GM23248 (cell line): ENCODE results near the gene SAXO2. TPM values are rescaled to one million over a fixed set of nuclear protein-coding genes. Genes with fewer than 3 reads are reported as not detected.
"Not testable (repeated sequence)": the region's sequence is repeated elsewhere in the genome, so short reads cannot be mapped to it uniquely, and the experiment has no call there.

Experiments
- DNase-seq: peaks from one replicate; pipeline ENCODE4 v3.0.0-alpha.2; 2015
- H2AFZ ChIP-seq: fragments of 200-600 bp; sonication (generic); 2 replicates; pipeline ENCODE4 v1.6.1; 2016; ENCODE audit warnings: antibody characterized with exemption
- H3F3A ChIP-seq: fragments of 200-600 bp; sonication (generic); 2 replicates; pipeline ENCODE4 v1.6.1; 2016; ENCODE audit warnings: mild to moderate bottlenecking, antibody characterized with exemption, mixed run types; ENCODE audit not compliant: insufficient read depth
- H3K27ac ChIP-seq: fragments of 200-600 bp; sonication (generic); 2 replicates; pipeline ENCODE4 v1.5.1; 2016; ENCODE audit warnings: mild to moderate bottlenecking
- H3K27me3 ChIP-seq: fragments of 200-600 bp; sonication (generic); replicated peaks from 2 replicates; pipeline ENCODE4 v1.6.1; 2016; ENCODE audit warnings: mild to moderate bottlenecking; ENCODE audit not compliant: insufficient read depth
- H3K36me3 ChIP-seq: fragments of 200-600 bp; sonication (generic); 2 replicates; pipeline ENCODE4 v1.6.1; 2016; ENCODE audit warnings: low read depth, mild to moderate bottlenecking
- H3K4me1 ChIP-seq: fragments of 200-600 bp; sonication (generic); 2 replicates; pipeline ENCODE4 v1.6.1; 2016; ENCODE audit warnings: mild to moderate bottlenecking; ENCODE audit not compliant: insufficient read depth
- H3K4me2 ChIP-seq: fragments of 200-600 bp; sonication (generic); one replicate; pipeline ENCODE4 v1.6.1; 2016; ENCODE audit warnings: mild to moderate bottlenecking; ENCODE audit not compliant: unreplicated experiment
- H3K4me3 ChIP-seq: fragments of 200-600 bp; sonication (generic); 2 replicates; pipeline ENCODE4 v1.5.1; 2016; ENCODE audit warnings: mild to moderate bottlenecking
- H3K79me2 ChIP-seq: fragments of 200-600 bp; sonication (generic); 2 replicates; pipeline ENCODE4 v1.6.1; 2016; ENCODE audit warnings: mild to moderate bottlenecking; ENCODE audit not compliant: insufficient read depth
- H3K9ac ChIP-seq: fragments of 200-600 bp; sonication (generic); 2 replicates; pipeline ENCODE4 v1.6.1; 2016; ENCODE audit warnings: mild to moderate bottlenecking
- H3K9me2 ChIP-seq: fragments of 200-600 bp; sonication (generic); 2 replicates; pipeline ENCODE4 v1.6.1; 2016; ENCODE audit warnings: mixed run types, mild to moderate bottlenecking, moderate library complexity; ENCODE audit not compliant: insufficient read depth
- H3K9me3 ChIP-seq: fragments of 200-600 bp; sonication (generic); one replicate; pipeline ENCODE4 v1.6.1; 2017; ENCODE audit warnings: low read depth
- H4K20me1 ChIP-seq: fragments of 200-600 bp; sonication (generic); 2 replicates; pipeline ENCODE4 v1.6.0; 2016; ENCODE audit not compliant: insufficient read depth
- WGBS, 2 experiments: methylation state at CpG; one replicate each; pipeline ENCODE4 v1.1.6; 2015 to 2017; ENCODE audit warnings: low lambda C conversion rate in 2 of 2, low coverage in 1 of 2; ENCODE audit errors: missing lambda C conversion rate in 2 of 2; 5-methylcytosine and 5-hydroxymethylcytosine counted together
- in situ Hi-C: fragments of 300-500 bp; cut with MboI; formaldehyde crosslinking; loops from 2 replicates; pipeline ENCODE4 v1.15.0; 2020
- polyA plus RNA-seq: library from polyadenylated mRNA; unstranded; fragments of >200 nt; fragmentation: Nextera tagmentation; extraction: Ambion mirVana; gene quantifications from 2 replicates; pipeline ENCODE4 v1.2.1, GENCODE V29; 2016
- total RNA-seq: library from RNA; depleted of rRNA; stranded (reverse); fragments of >200 nt; shearing (Covaris generic); gene quantifications from 2 replicates; pipeline ENCODE4 v1.2.3, GENCODE V29; 2014; rRNA removed

Gene SAXO2
- total and polyA plus RNA-seq, 2 experiments from 2014 or later = 0.51 TPM; not detected in 1

DNA sequence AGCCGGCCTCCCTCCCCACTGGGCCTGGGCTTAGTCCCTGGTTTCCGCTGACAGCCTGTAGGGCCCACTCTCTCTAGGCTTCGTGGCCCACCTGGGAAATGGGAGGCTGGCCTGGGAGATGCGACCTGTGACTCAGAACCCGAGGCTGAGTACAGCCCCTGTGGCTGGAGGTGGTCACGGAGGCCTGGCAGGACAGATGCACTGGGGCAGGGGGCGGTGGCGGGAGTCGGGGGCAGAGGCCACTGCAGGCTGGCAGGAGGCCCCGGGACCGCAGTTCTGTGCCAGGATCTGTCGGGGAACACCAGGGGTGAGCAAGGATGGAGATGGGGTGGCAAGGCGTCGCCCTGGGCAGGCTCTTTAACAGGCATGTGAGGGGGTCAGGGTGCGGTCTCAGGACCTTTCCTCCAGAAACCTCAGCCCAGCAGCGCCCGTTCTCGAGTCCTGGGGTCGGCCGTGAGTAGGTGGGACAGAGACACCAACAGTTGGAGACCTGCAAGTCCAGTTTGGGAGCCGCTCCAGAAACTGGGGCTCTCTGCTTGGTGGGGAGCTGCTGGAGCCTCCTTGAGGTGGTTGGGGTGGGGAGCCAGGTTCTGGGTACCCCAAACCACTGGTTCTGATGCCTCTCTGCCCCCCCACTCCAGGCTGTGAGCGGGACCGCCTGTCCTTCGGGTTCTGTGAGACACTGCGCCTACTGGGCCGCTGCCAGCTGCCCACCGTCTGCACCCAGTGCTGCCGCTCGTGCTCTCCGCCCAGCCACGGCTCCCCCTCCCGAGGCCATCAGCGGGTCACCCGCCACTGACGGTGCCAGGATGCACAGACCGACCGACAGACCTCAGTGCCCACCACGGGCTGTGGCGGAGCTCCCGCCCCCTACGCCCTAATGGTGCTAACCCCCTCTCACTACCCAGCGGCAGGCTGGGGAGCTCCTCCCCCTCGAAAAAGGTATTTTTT lies 71.3 kb downstream of the SAXO2 start:
- H3K9me2 ChIP-seq, H3F3A ChIP-seq, H2AFZ ChIP-seq, H3K4me3 ChIP-seq, DNase-seq, H3K9ac ChIP-seq, H4K20me1 ChIP-seq, H3K27me3 ChIP-seq, H3K79me2 ChIP-seq, H3K27ac ChIP-seq, H3K9me3 ChIP-seq, H3K36me3 ChIP-seq, H3K4me2 ChIP-seq, in situ Hi-C loops, H3K4me1 ChIP-seq: not testable (repeated sequence)
- 83 to 84% methylated on average over 36 to 43 of the region's 43 CpGs for WGBS, 2 experiments

Other genes starting within 250 kb of the SAXO2 start
- gene MEX3B, start 216.8 kb upstream of the SAXO2 start, total RNA-seq = 11.4 and 13.3 TPM in 2 replicates
- 5.3 and 5.7 TPM in 2 replicates for gene MEX3B, start 216.8 kb upstream of the SAXO2 start, polyA plus RNA-seq
- gene EFL1, start 84 bp upstream of the SAXO2 start, total RNA-seq = 28.4 and 53.7 TPM in 2 replicates
- gene EFL1, start 84 bp upstream of the SAXO2 start, polyA plus RNA-seq = 21.3 and 21.8 TPM in 2 replicates
- under 0.01 and 0.25 TPM in 2 replicates for gene GOLGA6L10, start 86.7 kb downstream of the SAXO2 start, total RNA-seq
- gene GOLGA6L10, start 86.7 kb downstream of the SAXO2 start, polyA plus RNA-seq = not detected in 2 replicates
- gene GOLGA6L9, start 167.0 kb downstream of the SAXO2 start, total RNA-seq = 0.76 and 1.1 TPM in 2 replicates
- 0.44 and 0.65 TPM in 2 replicates for gene GOLGA6L9, start 167.0 kb downstream of the SAXO2 start, polyA plus RNA-seq